GM12878 (cell line): ENCODE data around the gene KRT6B. TPM values are rescaled to one million over a fixed set of nuclear protein-coding genes. Genes with fewer than 3 reads are reported as not detected.

Experiments used
- ATAC-seq: fragments of 200-7000 bp; cut with Tn5 transposase; 3 replicates; pipeline ENCODE4 v1.9.1; 2020; ENCODE audit warnings: mild to moderate bottlenecking, moderate library complexity
- BruUV-seq: library from RNA; stranded (reverse); fragments of 400-500 nt; replicated peaks from 2 replicates; lab custom pipeline; 2021; lab: Mats Ljungman, UMichigan
- CTCF ChIA-PET: fragments of 300-600 bp; sonication (Branson Sonifier 250); formaldehyde crosslinking; extraction: SDS; loops from one replicate; lab custom pipeline; 2021; ENCODE audit warnings: inconsistent platforms; lab: Yijun Ruan, JAX
- POLR2A ChIA-PET: fragments of 350-600 bp; formaldehyde crosslinking; extraction: SDS; loops from one replicate; lab custom pipeline; 2021; ENCODE audit warnings: inconsistent platforms; lab: Charles Lee
- RAD21 ChIA-PET: fragments of 300-600 bp; sonication (Branson Sonifier 250); formaldehyde crosslinking; loops from one replicate; lab custom pipeline; 2023; ENCODE audit warnings: antibody characterized with exemption; ENCODE audit not compliant: unreplicated experiment; lab: Charles Lee
- SMC1A ChIA-PET: fragments of 300-600 bp; sonication (Branson Sonifier 250); formaldehyde crosslinking; loops from one replicate; lab custom pipeline; 2023; ENCODE audit not compliant: unreplicated experiment, uncharacterized antibody; lab: Charles Lee
- DNase-seq: peaks from one replicate; pipeline ENCODE4 v3.0.0-alpha.2; 2011; ENCODE audit warnings: low read depth, low spot score
- FAIRE-seq: peaks from 3 replicates; lab custom pipeline; 2011; peaks lifted over from hg19 to GRCh38; lab: Jason Lieb, UNC
- H2AFZ ChIP-seq: 2 replicates; pipeline ENCODE4 v1.6.0; 2011; ENCODE audit warnings: low read depth, low read length, control low read depth; ENCODE audit not compliant: control insufficient read depth
- H3K27ac ChIP-seq: 2 replicates; pipeline ENCODE4 v1.5.1; 2011; ENCODE audit warnings: control low read depth; ENCODE audit not compliant: control insufficient read depth, insufficient read depth
- H3K27me3 ChIP-seq, 2 experiments: replicated peaks in 1 of 2; 2 replicates each; pipeline versions ENCODE4 v1.6.0 to v1.6.1; 2011; ENCODE audit warnings: low read length in 1 of 2; ENCODE audit not compliant: control insufficient read depth in 2 of 2, insufficient read depth in 2 of 2
- H3K36me3 ChIP-seq, 2 experiments: 2 replicates each; pipeline ENCODE4 v1.5.1; 2011; ENCODE audit warnings: low read length in 1 of 2; ENCODE audit not compliant: control insufficient read depth in 2 of 2, insufficient read depth in 2 of 2
- H3K4me1 ChIP-seq: 2 replicates; pipeline ENCODE4 v1.6.1; 2011; ENCODE audit warnings: mild to moderate bottlenecking, low read length, moderate library complexity, mixed read lengths; ENCODE audit not compliant: control insufficient read depth, insufficient read depth
- H3K4me2 ChIP-seq: 2 replicates; pipeline ENCODE4 v1.6.0; 2011; ENCODE audit warnings: control low read depth; ENCODE audit not compliant: control insufficient read depth, insufficient read depth
- H3K4me3 ChIP-seq: fragments of 200-600 bp; sonication (generic); 2 replicates; pipeline ENCODE4 v1.5.1; 2016
- H3K79me2 ChIP-seq: 2 replicates; pipeline ENCODE4 v1.6.0; 2011; ENCODE audit warnings: low read length; ENCODE audit not compliant: control insufficient read depth, insufficient read depth
- H3K9ac ChIP-seq: 2 replicates; pipeline ENCODE4 v1.8.0; 2011; ENCODE audit warnings: low read length, control low read depth, mixed read lengths; ENCODE audit not compliant: control insufficient read depth, insufficient read depth
- H3K9me3 ChIP-seq: replicated peaks from 3 replicates; pipeline ENCODE4 v1.5.1; 2011; ENCODE audit warnings: mild to moderate bottlenecking, low read length; ENCODE audit not compliant: control insufficient read depth, insufficient read depth
- H4K20me1 ChIP-seq: 2 replicates; pipeline ENCODE4 v1.6.0; 2011; ENCODE audit not compliant: control insufficient read depth, insufficient read depth
- CREB1 ChIP-seq: IDR thresholded peaks from 2 replicates; pipeline ENCODE4 v1.6.1; 2012; ENCODE audit warnings: low read depth, mild to moderate bottlenecking, inconsistent platforms
- E2F4 ChIP-seq: IDR thresholded peaks from 2 replicates; pipeline ENCODE4 v1.6.1; 2012; ENCODE audit warnings: low read depth, low read length, improper control_type of control experiment
- E4F1 ChIP-seq: fragments of 450-650 bp; IDR thresholded peaks from 2 replicates; pipeline ENCODE4 v1.6.1; 2018; ENCODE audit warnings: borderline replicate concordance, mild to moderate bottlenecking; ENCODE audit not compliant: partially characterized antibody
- EZH2 ChIP-seq: IDR thresholded peaks from 2 replicates; pipeline ENCODE4 v1.6.1; 2012; ENCODE audit warnings: low read depth, mild to moderate bottlenecking, control low read depth, inconsistent platforms, low read length, borderline replicate concordance; ENCODE audit not compliant: control insufficient read depth
- IRF4 ChIP-seq: IDR thresholded peaks from 2 replicates; pipeline ENCODE4 v1.6.1; 2011; ENCODE audit warnings: low read depth, low read length
- JUNB ChIP-seq: IDR thresholded peaks from 2 replicates; pipeline ENCODE4 v1.6.1; 2016; ENCODE audit warnings: antibody characterized with exemption, mild to moderate bottlenecking
- NR2F1 ChIP-seq: fragments of 450-650 bp; conservative IDR thresholded peaks from 2 replicates; pipeline ENCODE4 v1.6.1; 2017; ENCODE audit warnings: mild to moderate bottlenecking
- POU2F2 ChIP-seq: IDR thresholded peaks from 3 replicates; pipeline ENCODE4 v1.6.1; 2011; ENCODE audit warnings: low read depth, mild to moderate bottlenecking, low read length, borderline replicate concordance
- SPI1 ChIP-seq: IDR thresholded peaks from 2 replicates; pipeline ENCODE4 v1.6.1; 2011; ENCODE audit warnings: low read depth, mild to moderate bottlenecking, low read length, moderate library complexity, borderline replicate concordance; ENCODE audit not compliant: insufficient read depth
- SREBF1 ChIP-seq: IDR thresholded peaks from 2 replicates; pipeline ENCODE4 v1.6.1; 2012; ENCODE audit warnings: mild to moderate bottlenecking, low read length
- TCF7 ChIP-seq: IDR thresholded peaks from 2 replicates; pipeline ENCODE4 v1.6.1; 2014; ENCODE audit warnings: antibody characterized with exemption, borderline replicate concordance
- USF2 ChIP-seq: IDR thresholded peaks from 2 replicates; pipeline ENCODE4 v1.6.1; 2011; ENCODE audit warnings: low read depth, low read length, improper control_type of control experiment, borderline replicate concordance
- ZNF622 ChIP-seq: fragments of 450-650 bp; IDR thresholded peaks from 2 replicates; pipeline ENCODE4 v1.6.1; 2017; ENCODE audit warnings: mild to moderate bottlenecking, inconsistent platforms
- WGBS: methylation state at CpG from one replicate; pipeline ENCODE4 v1.1.6; 2016; ENCODE audit warnings: low lambda C conversion rate; ENCODE audit not compliant: insufficient replicate concordance, insufficient coverage; ENCODE audit errors: missing lambda C conversion rate; 5-methylcytosine and 5-hydroxymethylcytosine counted together
- in situ Hi-C: fragments of 300-500 bp; cut with MboI; formaldehyde crosslinking; loops from 9 replicates; pipeline ENCODE4 v1.14.3; 2018; ENCODE audit warnings: mixed read lengths
- intact Hi-C: fragments of 100-400 bp; cut with micrococcal nuclease; formaldehyde crosslinking; loops from one replicate; pipeline ENCODE4 v1.14.2; 2022; ENCODE audit not compliant: unreplicated experiment
- polyA plus RNA-seq, 11 experiments: library from polyadenylated mRNA; depleted of rRNA in 4 of 11; unstranded in 6 of 11; stranded (reverse) in 5 of 11; fragments of >200 nt; fragmentation: Nextera tagmentation in 4 of 11; fragmentation: Illumina TruSeq in 1 of 11; extraction: Ambion mirVana in 4 of 11; extraction: Trizol in 1 of 11; gene quantifications; 1 replicate in 1 of 11; 2 replicates in 10 of 11; pipeline versions ENCODE4 v1.2.1 to v1.2.3, GENCODE V29; 2011 to 2016; ENCODE audit warnings: inconsistent platforms in 2 of 11, missing spikeins in 2 of 11, low read depth in 1 of 11
- total RNA-seq, 4 experiments: library from RNA; depleted of rRNA in 3 of 4; stranded (reverse); fragments of >200 nt in 3 of 4; fragmentation: Illumina TruSeq in 1 of 4; extraction: Trizol in 1 of 4; gene quantifications; 2 replicates each; pipeline versions ENCODE4 v1.2.1 to v1.2.3, GENCODE V29; 2013 to 2021

The KRT6B gene
- total and polyA plus RNA-seq, 10 of the 15 experiments (the other 5 are each of a cell fraction or from before 2014, with no cell fraction given) = 0.07 TPM; not detected in 9

GRCh38 chr12:52433501-52434080 lies 18.4 kb downstream of the KRT6B start:
- ATAC-seq (no peak), FAIRE-seq (no peak), DNase-seq (no peak)
- H3K27ac ChIP-seq = no peak overlapping the region
- intact Hi-C loops = no loop called here
- H3K9me3 ChIP-seq = no peaks in the 10 kb centered on the region
- no peak overlapping the region for H3K4me3 ChIP-seq
- H3K36me3 ChIP-seq = no peaks in the 10 kb centered on the region
- no peak for TF ChIP-seq CREB1
- TF ChIP-seq JUNB = no peak
- TF ChIP-seq NR2F1 = no peak
- TF ChIP-seq ZNF622 = no peak
- no peak for TF ChIP-seq TCF7
- TF ChIP-seq SPI1 = no peak
- BruUV-seq = no TSS peak
- CTCF ChIA-PET = no interaction called here
- no peak overlapping the region for H2AFZ ChIP-seq
- WGBS = 42% methylated on average over 12 of the region's 12 CpGs
- SMC1A ChIA-PET = no interaction called here
- no peaks in the 10 kb centered on the region for H3K79me2 ChIP-seq
- H3K27me3 ChIP-seq = peaks cover 0 to 1% of the 10 kb centered on the region in 2 experiments; a peak in 2 of 4 replicates
- no peak overlapping the region for H3K4me2 ChIP-seq
- in situ Hi-C loops = no loop called here
- H4K20me1 ChIP-seq = no peaks in the 10 kb centered on the region
- RAD21 ChIA-PET = no interaction called here
- H3K9ac ChIP-seq = no peak overlapping the region
- POLR2A ChIA-PET = no interaction called here
- no peaks in the 10 kb centered on the region for H3K4me1 ChIP-seq

- ChIA-PET SMC1A (no interaction called here), POLR2A (no interaction called here), RAD21 (no interaction called here), CTCF (no interaction called here)
- H3K4me1 ChIP-seq = no peaks in the 10 kb centered on the region
- H4K20me1 ChIP-seq = no peaks in the 10 kb centered on the region
- no TSS peak for BruUV-seq
- no peak overlapping the region for H3K9ac ChIP-seq
- ATAC-seq (no peak), FAIRE-seq (no peak), DNase-seq (no peak)
- no peak overlapping the region for H3K4me3 ChIP-seq
- no peak overlapping the region for H2AFZ ChIP-seq
- H3K27ac ChIP-seq = no peak overlapping the region
- 63% methylated on average over 6 of the region's 6 CpGs for WGBS
- intact Hi-C loops (no loop called here), in situ Hi-C loops (no loop called here)
- H3K36me3 ChIP-seq = no peaks in the 10 kb centered on the region
- no peaks in the 10 kb centered on the region for H3K79me2 ChIP-seq
- H3K4me2 ChIP-seq = no peak overlapping the region
- no peaks in the 10 kb centered on the region for H3K9me3 ChIP-seq
- peaks cover 0 to 1% of the 10 kb centered on the region in 2 experiments; a peak in 1 of 4 replicates for H3K27me3 ChIP-seq
- TF ChIP-seq CREB1 (no peak), IRF4 (no peak), E2F4 (no peak), USF2 (no peak), EZH2 (no peak), POU2F2 (no peak), E4F1 (no peak), SREBF1 (no peak)
Observed at GRCh38 chr12:52432559-52433207, 19.3 kb downstream of the KRT6B start.
